GM12878 (cell line): Measurements from ENCODE around the gene WRAP73. TPM values are rescaled to one million over a fixed set of nuclear protein-coding genes. Genes with fewer than 3 reads are reported as not detected.
A peak's percentile ranks its signal among the peaks of the same experiment; 100 is the strongest.

Experiments used
- ATAC-seq: fragments of 200-7000 bp; cut with Tn5 transposase; 3 replicates; pipeline ENCODE4 v1.9.1; 2020; ENCODE audit warnings: mild to moderate bottlenecking, moderate library complexity
- BruUV-seq: library from RNA; stranded (reverse); fragments of 400-500 nt; replicated peaks from 2 replicates; lab custom pipeline; 2021; lab: Mats Ljungman, UMichigan
- CTCF ChIA-PET: fragments of 300-600 bp; sonication (Branson Sonifier 250); formaldehyde crosslinking; extraction: SDS; loops from one replicate; lab custom pipeline; 2021; ENCODE audit warnings: inconsistent platforms; lab: Yijun Ruan, JAX
- POLR2A ChIA-PET: fragments of 350-600 bp; formaldehyde crosslinking; extraction: SDS; loops from one replicate; lab custom pipeline; 2021; ENCODE audit warnings: inconsistent platforms; lab: Charles Lee
- RAD21 ChIA-PET: fragments of 300-600 bp; sonication (Branson Sonifier 250); formaldehyde crosslinking; loops from one replicate; lab custom pipeline; 2023; ENCODE audit warnings: antibody characterized with exemption; ENCODE audit not compliant: unreplicated experiment; lab: Charles Lee
- SMC1A ChIA-PET: fragments of 300-600 bp; sonication (Branson Sonifier 250); formaldehyde crosslinking; loops from one replicate; lab custom pipeline; 2023; ENCODE audit not compliant: unreplicated experiment, uncharacterized antibody; lab: Charles Lee
- DNase-seq: peaks from one replicate; pipeline ENCODE4 v3.0.0-alpha.2; 2011; ENCODE audit warnings: low read depth, low spot score
- FAIRE-seq: peaks from 3 replicates; lab custom pipeline; 2011; peaks lifted over from hg19 to GRCh38; lab: Jason Lieb, UNC
- H2AFZ ChIP-seq: 2 replicates; pipeline ENCODE4 v1.6.0; 2011; ENCODE audit warnings: low read depth, low read length, control low read depth; ENCODE audit not compliant: control insufficient read depth
- H3K27ac ChIP-seq: 2 replicates; pipeline ENCODE4 v1.5.1; 2011; ENCODE audit warnings: control low read depth; ENCODE audit not compliant: control insufficient read depth, insufficient read depth
- H3K27me3 ChIP-seq, 2 experiments: replicated peaks in 1 of 2; 2 replicates each; pipeline versions ENCODE4 v1.6.0 to v1.6.1; 2011; ENCODE audit warnings: low read length in 1 of 2; ENCODE audit not compliant: control insufficient read depth in 2 of 2, insufficient read depth in 2 of 2
- H3K36me3 ChIP-seq, 2 experiments: 2 replicates each; pipeline ENCODE4 v1.5.1; 2011; ENCODE audit warnings: low read length in 1 of 2; ENCODE audit not compliant: control insufficient read depth in 2 of 2, insufficient read depth in 2 of 2
- H3K4me1 ChIP-seq: 2 replicates; pipeline ENCODE4 v1.6.1; 2011; ENCODE audit warnings: mild to moderate bottlenecking, low read length, moderate library complexity, mixed read lengths; ENCODE audit not compliant: control insufficient read depth, insufficient read depth
- H3K4me2 ChIP-seq: 2 replicates; pipeline ENCODE4 v1.6.0; 2011; ENCODE audit warnings: control low read depth; ENCODE audit not compliant: control insufficient read depth, insufficient read depth
- H3K4me3 ChIP-seq: fragments of 200-600 bp; sonication (generic); 2 replicates; pipeline ENCODE4 v1.5.1; 2016
- H3K79me2 ChIP-seq: 2 replicates; pipeline ENCODE4 v1.6.0; 2011; ENCODE audit warnings: low read length; ENCODE audit not compliant: control insufficient read depth, insufficient read depth
- H3K9ac ChIP-seq: 2 replicates; pipeline ENCODE4 v1.8.0; 2011; ENCODE audit warnings: low read length, control low read depth, mixed read lengths; ENCODE audit not compliant: control insufficient read depth, insufficient read depth
- H3K9me3 ChIP-seq: replicated peaks from 3 replicates; pipeline ENCODE4 v1.5.1; 2011; ENCODE audit warnings: mild to moderate bottlenecking, low read length; ENCODE audit not compliant: control insufficient read depth, insufficient read depth
- H4K20me1 ChIP-seq: 2 replicates; pipeline ENCODE4 v1.6.0; 2011; ENCODE audit not compliant: control insufficient read depth, insufficient read depth
- EGR1 ChIP-seq, 2 experiments: IDR thresholded peaks; 1 replicate in 1 of 2; 2 replicates in 1 of 2; pipeline ENCODE4 v1.6.1; 2011 to 2012; ENCODE audit warnings: low read depth in 2 of 2, low read length in 2 of 2, borderline replicate concordance in 1 of 2, mild to moderate bottlenecking in 1 of 2, moderate library complexity in 1 of 2
- HDGF ChIP-seq: fragments of 450-650 bp; IDR thresholded peaks from 2 replicates; pipeline ENCODE4 v1.6.1; 2016; ENCODE audit warnings: antibody characterized with exemption
- IRF4 ChIP-seq: IDR thresholded peaks from 2 replicates; pipeline ENCODE4 v1.6.1; 2011; ENCODE audit warnings: low read depth, low read length
- WGBS: methylation state at CpG from one replicate; pipeline ENCODE4 v1.1.6; 2016; ENCODE audit warnings: low lambda C conversion rate; ENCODE audit not compliant: insufficient replicate concordance, insufficient coverage; ENCODE audit errors: missing lambda C conversion rate; 5-methylcytosine and 5-hydroxymethylcytosine counted together
- in situ Hi-C: fragments of 300-500 bp; cut with MboI; formaldehyde crosslinking; loops from 9 replicates; pipeline ENCODE4 v1.14.3; 2018; ENCODE audit warnings: mixed read lengths
- intact Hi-C: fragments of 100-400 bp; cut with micrococcal nuclease; formaldehyde crosslinking; loops from one replicate; pipeline ENCODE4 v1.14.2; 2022; ENCODE audit not compliant: unreplicated experiment
- polyA plus RNA-seq, 11 experiments: library from polyadenylated mRNA; depleted of rRNA in 4 of 11; unstranded in 6 of 11; stranded (reverse) in 5 of 11; fragments of >200 nt; fragmentation: Nextera tagmentation in 4 of 11; fragmentation: Illumina TruSeq in 1 of 11; extraction: Ambion mirVana in 4 of 11; extraction: Trizol in 1 of 11; gene quantifications; 1 replicate in 1 of 11; 2 replicates in 10 of 11; pipeline versions ENCODE4 v1.2.1 to v1.2.3, GENCODE V29; 2011 to 2016; ENCODE audit warnings: inconsistent platforms in 2 of 11, missing spikeins in 2 of 11, low read depth in 1 of 11
- total RNA-seq, 4 experiments: library from RNA; depleted of rRNA in 3 of 4; stranded (reverse); fragments of >200 nt in 3 of 4; fragmentation: Illumina TruSeq in 1 of 4; extraction: Trizol in 1 of 4; gene quantifications; 2 replicates each; pipeline versions ENCODE4 v1.2.1 to v1.2.3, GENCODE V29; 2013 to 2021

Gene WRAP73
- total and polyA plus RNA-seq, 10 of the 15 experiments (the other 5 are each of a cell fraction or from before 2014, with no cell fraction given), result 3.2 to 65.8 (median 48.0) TPM

DNA sequence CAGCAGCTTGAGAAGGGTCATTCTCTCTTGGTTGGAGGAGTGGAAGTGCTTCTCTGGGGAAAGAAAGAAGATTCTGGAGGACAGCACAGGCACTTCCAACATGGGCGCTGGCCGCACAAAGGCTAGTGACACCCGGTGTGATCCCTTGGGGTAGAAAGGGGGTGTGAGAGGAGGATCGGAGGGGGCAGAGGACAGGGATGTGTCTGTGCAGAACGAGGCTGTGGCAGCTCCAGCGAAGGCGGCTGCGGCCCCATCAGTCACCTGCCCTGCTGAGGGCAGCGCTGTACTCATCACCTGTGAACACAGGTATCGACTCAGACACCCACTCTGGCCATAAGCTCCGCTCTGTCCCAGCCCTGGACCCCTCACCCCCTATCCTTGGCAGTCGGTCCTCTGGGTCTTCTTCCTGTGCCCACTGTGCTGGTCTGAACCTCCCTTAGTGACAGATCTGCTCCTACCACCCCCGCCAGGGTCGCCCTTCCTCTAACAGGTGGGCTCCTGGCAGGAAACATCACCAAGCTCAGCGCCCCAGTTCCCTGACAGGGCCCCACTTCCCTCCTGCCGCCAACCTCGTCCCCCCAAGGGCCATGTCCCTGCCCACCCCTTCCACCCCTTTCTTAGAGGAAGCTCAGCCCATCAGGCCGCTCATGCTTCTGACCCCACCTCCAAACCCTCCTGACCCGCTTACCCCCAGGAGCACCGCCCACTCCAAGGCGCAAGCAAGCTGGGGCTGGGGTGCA lies 22.5 kb upstream of the WRAP73 start:
- H3K4me1 ChIP-seq, result peaks cover 80% of the 10 kb centered on the region
- H3K9ac ChIP-seq, result peak overlapping the region; percentile 73
- POLR2A ChIA-PET, result interaction anchor here (0.6 to 4.0 kb wide), 5 partner anchors 7 to 1092 kb away, joined by 3 to 65 read pairs (median 8); partner anchors contain the start of genes TP73 and WRAP73
- TF ChIP-seq EGR1 (IDR thresholded peaks at IDR 0.05; ENCODE audit: borderline replicate concordance in 1 of 2, low read depth in 2 of 2, low read length in 2 of 2) (peak in 1 of 2 experiments; percentile 55; a peak in 1 of 3 replicates), HDGF (peak; percentile 13; the same call in 1 of the 2 replicates), IRF4 (no peak)
- SMC1A ChIA-PET, result interaction anchor here (0.7 to 3.8 kb wide), 4 partner anchors 13 to 24 kb away, joined by 3 to 65 read pairs (median 5); partner anchors contain the start of genes TP73 and WRAP73
- DNase-seq (no peak), ATAC-seq (peak; percentile 1; the same call in 2 of the 3 replicates), FAIRE-seq (no peak)
- H3K4me3 ChIP-seq, result peak overlapping the region; percentile 67
- H3K9me3 ChIP-seq, result no peaks in the 10 kb centered on the region
- no peak overlapping the region for H2AFZ ChIP-seq
- H3K79me2 ChIP-seq, result peaks cover 77% of the 10 kb centered on the region
- intact Hi-C loops (no loop called here), in situ Hi-C loops (no loop called here)
- H3K36me3 ChIP-seq, result peaks cover 0 to 12% of the 10 kb centered on the region in 2 experiments; a peak in 2 of 4 replicates
- 71% methylated on average over 20 of the region's 21 CpGs for WGBS
- H4K20me1 ChIP-seq, result no peaks in the 10 kb centered on the region
- H3K27ac ChIP-seq, result peak overlapping the region; percentile 93
- no TSS peak for BruUV-seq
- RAD21 ChIA-PET, result interaction anchor here (1.0 to 5.4 kb wide), 6 partner anchors 16 to 132 kb away, joined by 3 to 42 read pairs (median 4); partner anchors contain the start of gene TP73
- CTCF ChIA-PET, result interaction anchor here (0.8 to 2.2 kb wide), 7 partner anchors 8 to 24 kb away, joined by 3 to 15 read pairs (median 4); partner anchors contain the start of gene WRAP73
- H3K27me3 ChIP-seq, result no peaks in the 10 kb centered on the region
- H3K4me2 ChIP-seq, result peak overlapping the region; percentile 85
